GM19035 (cell line): ENCODE data around the gene DPCD.
A peak's percentile ranks its signal among the peaks of the same experiment; 100 is the strongest.

ENCODE experiments used
- ATAC-seq: cut with Tn5 transposase; IDR thresholded peaks from one replicate; pipeline ENCODE4 v1.9.1; 2021; ENCODE audit not compliant: unreplicated experiment

The DPCD gene

DNA sequence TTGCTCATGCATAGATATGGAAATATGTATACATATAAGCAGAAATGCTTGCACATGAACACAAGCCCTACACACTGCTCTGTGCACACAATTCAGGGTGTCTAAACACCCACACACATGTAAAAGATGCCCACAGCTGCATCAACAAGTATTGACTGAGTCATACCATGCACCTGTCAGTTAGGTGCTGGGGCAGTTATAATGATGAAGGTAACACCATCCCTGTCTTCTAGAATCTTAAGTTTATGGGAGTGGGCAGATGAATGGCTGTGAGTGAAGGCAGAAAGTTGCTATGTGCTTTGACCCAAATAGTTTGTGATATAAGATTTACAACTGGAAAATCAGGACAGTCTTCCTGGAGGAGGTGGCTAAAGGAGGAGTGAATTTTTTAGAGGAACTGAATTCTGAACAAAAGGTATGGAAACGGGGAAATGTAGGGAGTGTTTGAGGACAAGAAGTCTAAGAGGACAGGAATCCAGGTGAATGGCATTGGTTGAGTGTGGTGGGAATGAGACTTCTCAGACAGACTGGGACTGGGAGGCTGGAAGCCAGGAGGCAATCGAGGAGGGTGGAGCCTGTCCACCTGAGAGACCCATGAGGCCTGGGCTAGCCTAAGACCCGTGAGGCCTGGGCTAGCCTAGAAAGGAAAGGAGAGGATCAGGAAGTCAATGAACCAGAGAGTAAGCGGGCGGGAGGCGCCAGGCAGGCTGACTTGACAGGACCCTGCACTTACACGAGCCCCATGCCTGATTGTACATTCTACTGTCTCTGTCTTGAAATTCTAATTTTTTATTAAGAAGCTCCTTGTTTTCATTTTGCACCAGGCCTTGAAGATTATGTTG lies 20.7 kb upstream of the DPCD start:
- ATAC-seq = no peak

DNA sequence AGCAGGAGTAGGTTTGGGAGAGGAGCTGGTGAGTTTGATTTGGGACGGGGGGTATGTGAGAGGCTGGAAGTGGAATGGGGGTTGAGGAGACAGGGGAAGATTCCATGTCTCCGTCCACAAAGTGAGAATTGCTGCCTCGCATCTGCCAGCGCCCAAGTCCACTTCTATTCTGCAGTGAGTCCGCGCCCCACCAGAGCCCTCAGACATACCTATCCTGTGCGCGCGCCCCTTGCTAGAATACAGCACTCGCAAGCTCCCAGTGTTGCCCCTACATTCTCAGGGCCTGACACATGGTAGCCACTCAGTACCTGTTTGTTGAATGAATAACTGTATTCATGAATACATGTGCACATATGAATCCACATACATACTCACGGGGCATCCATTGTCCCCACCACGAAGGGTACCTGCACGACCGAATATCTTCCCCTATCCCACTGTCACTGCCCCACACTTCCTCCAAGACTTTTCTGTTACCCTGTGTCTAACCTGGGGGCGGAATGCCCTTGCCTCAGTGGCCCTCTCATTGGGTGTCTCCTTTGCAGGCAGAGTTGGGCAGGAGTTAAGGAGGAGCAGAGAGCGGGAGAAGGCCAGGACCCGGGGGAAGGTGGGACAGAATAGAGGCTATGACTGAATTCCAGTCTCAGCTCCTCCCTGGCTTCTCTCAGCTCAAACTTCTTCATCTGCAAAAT lies 19.9 kb upstream of the DPCD start:
- no peak for ATAC-seq

DNA sequence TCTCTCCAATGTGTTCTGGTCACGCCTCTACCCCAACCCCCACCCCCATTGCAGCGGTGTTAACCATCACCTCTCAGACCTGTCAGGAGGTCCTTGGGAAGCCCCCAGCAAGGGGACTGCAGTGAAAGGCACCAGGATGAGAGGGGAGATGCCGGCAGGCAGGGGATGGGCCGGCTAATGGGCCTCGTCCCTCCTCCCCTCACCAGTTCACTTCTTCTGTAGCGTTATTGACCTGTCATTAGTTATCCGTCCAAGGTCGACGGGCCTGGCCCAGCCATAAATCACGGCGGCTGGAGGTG lies 18.8 kb upstream of the DPCD start:
- no peak for ATAC-seq

DNA sequence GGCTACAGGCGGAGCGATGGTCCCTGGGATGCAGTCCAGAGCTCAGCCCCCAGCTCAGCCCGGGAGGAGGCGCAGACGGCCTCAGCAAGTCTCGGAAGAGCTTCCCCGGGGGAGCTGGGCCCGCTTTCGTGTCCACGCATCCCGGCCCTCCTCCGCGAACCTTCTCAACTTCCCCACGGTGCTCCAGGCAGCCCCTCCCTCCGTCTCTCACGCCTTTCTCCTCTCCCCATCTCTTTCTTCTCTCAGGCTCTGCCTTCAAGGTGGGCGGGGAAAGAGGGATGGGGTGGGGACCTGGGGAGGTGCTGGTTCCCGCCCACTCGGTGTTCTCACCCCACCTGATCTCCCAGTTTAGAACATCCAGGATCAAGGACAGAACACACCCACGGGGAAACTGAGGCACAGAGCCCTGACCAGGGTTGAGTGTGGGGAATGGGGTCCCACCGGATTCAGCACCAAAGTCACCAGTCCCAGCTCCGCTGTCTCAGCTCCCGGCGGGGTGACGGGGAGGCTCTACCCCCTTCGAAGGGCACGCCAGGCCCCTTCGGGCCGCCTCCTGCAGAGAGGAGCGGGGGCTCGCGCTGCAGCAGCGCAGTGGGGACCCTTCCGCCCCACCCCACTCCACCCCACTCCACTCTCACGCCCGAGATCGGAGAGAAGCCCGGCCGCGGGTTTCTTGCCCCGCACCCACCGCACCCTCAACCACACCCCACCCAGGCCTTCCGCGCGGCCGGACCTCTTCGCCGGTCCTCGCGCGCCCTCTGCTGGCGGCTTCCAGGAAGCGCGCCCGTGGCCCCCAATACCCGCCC lies 18.3 kb upstream of the DPCD start:
- peak; percentile 63 for ATAC-seq

DNA sequence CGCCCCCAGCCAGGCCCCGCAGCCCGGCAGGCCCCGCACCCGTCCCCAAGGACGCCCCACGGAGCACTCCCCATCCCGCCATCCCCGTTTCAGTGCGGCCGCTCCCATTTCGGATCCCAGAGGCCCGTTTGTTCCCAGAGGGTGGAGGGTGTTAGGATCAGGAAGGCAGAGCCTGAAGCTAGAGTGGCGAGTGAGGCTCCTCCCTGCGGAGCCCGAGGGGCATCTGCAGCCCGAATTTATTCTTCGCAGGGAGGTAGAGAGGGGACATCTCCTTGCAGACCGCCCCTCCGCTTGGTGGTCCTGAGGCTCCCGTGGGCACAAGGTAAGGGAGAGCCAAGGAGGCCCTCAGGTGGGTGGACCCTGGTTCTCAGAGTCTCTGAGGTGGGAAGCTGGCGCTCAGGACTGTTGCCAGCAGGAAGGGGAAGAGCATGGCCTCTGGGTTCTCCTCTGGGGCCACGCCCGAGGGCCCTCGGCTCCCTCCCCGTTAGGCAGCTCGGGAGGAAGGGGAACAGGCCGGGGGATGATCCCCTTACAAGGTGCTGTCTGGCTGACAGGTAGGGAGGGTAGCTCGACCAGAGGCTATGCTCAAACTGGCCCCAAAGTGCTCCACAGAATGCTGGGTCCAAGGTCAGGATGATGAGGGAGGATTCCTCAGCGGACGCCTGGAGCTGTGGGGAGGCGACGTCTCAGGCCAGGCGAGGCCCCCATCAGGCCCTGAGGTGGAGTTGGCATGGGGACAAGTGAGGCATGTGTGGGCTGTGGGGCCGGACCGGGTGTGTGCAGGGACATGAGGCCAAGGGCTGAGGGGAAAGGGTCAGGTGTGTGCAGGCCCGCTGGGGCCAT lies 17.5 kb upstream of the DPCD start:
- no peak for ATAC-seq

DNA sequence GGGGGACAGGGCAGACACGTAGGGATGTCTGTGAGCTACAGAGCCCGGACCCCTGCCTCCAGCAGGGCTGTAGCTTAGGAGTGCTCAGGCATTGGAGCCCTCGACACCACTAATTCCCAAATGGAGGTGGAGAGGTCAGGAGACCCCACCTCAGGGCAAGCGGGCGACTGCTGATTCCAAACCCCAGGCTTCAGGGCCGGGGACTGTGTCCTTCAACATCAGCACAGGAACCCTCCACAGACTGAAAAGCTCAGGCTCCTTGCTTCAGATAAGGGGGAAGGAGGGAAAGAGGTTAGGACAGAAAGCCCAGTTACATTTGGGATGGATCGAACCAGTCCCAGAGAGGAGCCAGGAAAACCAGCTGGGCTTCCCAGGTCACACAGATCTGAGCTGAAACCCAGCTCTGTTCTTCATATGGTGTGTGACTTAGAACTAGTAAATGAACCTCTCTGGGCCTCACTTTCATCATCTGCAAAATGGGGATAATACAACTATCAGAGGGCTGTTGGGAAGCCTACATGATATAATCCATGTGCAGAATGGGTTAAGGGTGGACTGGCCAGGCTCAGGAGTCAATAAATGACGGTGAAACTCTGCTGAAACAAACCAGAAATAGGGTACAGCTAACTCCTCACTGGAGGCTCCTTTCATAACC lies 16.7 kb upstream of the DPCD start:
- ATAC-seq = no peak

DNA sequence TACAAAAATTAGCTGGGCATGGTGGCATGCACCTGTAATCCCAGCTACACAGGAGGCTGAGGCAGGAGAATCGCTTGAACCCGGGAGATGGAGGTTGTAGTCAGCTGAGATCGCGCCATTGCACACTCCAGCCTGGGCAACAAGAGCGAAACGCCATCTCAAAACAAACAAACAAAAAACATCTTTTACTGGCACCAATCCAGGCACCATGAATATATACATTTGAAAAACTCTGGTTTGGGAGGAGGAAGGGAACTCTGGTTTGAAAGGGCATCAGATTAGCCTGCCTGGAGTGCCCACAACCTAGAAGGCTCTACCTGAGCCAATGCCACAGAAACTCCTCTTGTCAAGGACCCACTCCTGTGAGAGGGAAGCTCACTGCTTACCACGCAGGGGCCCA lies 16.0 kb upstream of the DPCD start:
- no peak for ATAC-seq

DNA sequence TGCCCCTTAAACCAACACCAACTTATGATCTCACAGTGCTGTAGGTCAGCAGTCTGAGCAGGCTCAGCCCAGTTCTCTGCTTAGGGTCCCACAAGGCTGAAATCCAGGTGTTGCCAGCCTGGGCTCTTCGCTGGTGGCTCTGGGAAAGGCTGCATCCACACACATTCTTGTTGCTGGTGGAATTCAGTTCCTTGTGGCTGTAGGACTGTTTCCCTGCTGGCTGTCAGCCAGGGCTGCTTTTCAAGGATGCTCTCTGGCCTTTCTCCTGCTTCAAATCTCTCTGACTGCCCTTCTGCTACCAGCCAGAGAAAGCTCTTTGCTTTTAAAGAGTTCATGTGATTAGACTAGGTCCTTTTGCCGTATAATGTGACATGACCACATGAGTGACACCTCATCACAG lies 15.3 kb upstream of the DPCD start:
- no peak for ATAC-seq

DNA sequence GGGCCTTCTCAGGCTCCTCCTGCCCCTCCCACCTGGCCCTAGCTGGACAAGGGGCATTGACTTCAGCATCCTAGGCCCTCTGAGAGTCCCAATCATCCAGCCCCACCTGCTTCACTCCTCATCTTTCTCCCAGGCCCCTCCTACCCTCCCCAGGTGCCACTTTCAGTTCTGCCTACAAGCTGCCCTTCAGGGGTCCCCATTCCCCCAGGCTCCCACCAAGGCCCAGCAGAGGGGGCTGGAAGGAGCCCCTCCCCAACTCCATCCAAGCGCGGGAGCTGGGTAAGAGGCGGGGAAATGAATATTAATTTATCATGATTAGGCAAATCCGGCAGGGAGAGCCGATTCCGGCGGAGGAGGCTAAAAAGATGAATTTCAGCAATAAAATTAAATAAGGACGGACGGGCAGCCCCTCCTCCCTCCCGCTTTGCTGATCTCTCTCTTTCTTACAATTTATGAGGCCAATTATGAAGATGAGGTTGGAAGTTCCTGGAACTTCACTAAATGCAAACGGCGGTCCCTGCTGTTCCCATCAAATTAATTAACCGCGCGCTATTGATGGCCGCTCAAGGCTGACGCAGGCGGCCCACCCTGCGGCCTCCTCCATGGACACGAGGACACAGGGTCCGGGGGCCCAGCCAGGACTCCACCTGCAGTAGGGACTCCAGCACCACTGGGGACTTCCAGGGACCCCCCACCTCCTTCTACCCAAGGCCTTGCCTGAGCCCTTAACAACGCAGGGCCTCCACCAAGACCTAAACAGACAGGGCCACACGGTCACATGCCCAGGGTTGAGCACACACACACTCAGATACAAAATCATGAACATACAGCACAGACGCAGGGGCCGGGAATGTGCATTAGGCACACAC lies 14.0 kb upstream of the DPCD start:
- ATAC-seq = no peak

DNA sequence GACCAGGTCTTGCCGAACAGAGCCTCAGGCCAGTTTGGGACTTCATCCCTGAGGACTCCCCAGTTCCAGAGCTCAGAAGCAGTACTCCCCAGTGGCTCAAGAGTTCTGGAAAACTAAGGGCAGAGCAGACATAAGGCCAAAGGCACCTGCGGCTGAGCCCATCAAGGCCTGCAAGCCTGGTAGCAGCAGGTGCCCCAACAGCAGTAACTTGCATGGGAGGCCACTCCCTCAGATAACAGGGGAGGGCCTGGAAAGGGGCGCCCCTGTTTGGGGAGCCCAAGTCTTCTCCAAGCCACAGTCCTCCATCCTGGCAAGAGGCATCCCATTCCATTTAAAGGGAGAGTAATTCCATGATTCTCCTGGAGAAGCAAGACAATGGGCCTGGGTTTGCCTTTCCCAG lies 13.0 kb upstream of the DPCD start:
- no peak for ATAC-seq

DNA sequence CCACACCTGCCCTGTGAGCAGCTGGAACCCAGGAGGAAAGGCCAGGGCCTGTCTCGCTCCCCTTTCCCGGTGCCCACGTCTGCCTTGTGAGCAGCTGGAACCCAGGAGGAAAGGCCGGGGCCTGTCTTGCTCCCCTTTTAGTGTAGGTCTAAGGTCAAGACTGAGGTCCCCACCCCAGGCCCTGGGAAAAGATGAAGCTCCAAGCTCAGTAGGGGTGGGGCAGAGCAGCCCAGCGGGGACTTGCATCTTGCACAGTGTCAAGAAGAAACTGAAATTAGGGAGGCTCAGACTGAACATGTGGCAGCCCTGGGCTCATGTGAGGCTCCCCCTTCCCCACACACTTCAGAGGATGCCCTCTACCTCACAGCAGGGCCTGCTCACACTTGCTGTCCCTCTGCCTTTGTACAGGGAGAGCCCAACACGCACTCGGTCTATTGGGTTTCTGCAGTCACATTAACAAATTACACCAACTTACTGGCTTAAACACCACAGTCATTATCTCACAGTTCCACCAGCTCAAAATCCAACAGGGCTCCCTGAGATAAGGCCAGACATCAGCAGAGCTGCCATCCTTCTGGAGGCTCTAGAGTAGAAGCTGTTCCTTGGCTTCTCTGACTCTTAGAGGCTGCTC lies 12.4 kb upstream of the DPCD start:
- ATAC-seq = no peak

DNA sequence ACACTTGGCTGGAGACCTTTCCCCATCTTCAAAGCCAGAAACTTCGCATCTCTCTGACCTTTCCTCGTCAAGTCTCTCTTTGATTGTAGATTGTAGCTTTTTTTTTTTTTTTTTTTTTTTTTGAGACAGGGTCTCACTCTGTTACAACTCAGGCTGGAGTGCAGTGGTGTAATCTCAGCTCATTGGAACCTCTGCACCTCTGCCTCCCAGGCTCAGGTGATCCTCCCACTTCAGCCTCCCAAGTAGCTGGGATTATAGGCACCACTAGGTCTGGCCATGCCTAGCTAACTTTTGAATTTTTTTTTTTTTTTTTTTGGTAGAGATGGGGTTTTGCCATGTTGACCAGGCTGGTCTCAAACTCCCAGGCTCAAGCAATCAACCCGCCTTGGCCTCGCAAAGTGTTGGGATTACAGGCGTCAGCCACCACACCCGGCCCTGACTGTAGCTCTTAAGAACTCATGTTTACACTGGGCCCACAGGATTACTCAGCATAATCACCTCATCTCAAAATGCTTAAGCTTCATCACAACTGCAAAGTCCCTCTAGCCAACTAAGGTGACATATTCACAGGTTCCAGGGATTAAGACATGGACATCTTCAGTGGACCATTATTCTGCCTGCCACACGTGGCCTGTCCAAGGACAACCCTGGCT lies 11.8 kb upstream of the DPCD start:
- no peak for ATAC-seq

DNA sequence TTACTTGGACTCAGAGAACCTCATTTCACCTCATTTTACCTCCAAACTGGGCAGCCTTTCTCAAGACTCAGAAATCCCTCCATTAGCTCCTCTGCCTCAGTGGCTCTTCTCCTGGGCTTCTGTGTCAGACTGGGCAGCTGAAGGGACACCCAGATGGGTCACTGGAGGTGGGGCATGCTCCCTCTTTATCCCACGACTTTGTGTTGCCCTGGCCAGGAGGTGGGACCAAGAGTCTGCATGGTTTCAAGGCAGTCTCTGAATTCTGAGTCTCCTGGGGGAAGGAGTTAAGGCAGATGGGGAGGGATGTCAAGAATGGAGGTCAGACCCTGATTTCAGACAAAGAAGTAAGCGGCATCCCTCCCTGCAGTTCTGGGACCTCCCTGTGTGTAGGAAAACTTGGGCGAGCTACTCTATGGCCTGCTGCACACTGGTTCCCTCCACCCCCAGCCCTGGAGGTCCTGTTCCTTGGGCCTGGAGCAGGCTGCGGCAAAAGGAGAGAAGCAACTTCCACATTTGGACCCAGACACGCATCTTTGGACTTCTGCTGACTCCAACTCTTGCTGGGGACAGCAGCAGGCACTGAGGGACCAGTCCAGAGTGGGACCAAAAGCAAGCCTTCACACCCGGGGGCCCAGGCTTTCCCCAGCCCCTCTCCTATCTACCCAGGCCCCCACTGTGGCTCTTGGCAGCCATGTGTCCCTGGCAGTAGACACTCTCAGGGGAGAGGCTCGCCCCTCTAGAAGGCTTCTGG lies 10.8 kb upstream of the DPCD start:
- ATAC-seq = no peak

DNA sequence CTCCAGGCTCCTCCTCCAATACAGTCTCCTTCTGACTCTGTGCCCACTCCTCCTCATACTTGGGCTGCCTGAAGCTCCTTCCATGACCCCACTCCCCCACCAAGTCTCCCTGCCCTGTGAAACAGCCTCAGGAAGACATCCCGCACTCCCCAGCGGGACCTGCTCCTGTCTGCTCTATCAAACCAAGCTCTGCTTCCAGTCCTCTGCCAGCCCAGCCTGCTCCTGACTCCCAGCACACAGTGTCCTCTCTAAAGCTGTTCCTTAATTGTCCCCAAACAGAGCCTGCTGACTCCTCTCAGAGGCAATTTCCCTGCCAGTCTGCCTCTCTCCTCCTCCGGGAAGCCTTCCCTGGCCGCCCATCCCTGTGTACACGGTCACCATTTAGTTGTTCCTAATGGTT lies 9.9 kb upstream of the DPCD start:
- ATAC-seq = no peak

DNA sequence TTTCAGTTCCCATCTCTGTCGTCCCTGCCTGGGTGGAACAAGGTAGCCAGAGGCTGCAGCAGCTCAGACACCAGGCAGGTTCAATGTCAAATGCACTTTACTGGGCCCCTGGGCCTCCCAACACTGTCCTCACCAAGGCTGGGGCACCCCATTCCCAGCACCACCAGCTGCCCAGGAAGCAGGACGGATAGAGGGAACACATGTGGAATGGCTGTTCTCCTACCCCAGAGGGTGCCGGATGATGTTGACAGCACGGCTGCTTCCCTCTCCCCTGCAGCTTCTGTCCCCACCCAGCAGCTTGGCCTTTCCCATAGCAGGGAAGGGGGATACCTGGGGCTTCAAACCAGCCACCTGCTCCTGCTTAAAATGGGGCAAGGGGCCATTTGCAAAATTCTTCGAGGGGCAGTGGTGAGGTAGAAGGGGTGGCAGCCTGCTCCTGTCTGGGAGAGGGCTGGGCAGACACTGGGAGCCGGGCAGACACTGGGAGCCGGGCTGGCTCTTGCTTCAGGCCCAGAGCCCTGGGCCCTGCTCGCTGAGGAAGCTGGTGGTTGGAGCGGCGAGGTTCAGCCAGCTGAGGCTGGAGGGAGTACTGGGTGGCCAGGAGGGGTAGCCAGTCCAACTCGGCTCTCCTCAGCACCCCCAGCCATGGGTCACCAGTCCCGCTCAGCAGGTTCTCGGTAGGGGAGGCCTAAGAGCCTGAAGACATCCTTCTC lies 9.2 kb upstream of the DPCD start:
- no peak for ATAC-seq

DNA sequence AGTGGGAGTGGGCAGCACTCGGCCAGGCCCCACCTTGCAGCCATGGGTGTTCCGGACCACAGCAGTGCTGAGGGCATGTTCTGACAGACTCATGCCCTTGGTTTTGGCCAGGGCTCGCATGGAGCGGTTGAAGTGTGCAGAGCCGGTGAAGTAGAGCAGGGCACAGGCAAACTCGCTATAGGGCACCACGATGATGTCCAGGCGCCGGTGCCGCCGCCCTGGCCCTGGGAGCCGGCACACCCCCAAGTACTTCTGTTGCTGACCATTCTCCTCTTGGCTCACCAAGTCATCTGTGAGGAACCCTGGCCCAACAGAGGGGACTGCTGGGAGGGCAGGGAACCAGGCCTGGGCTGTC lies 8.6 kb upstream of the DPCD start:
- ATAC-seq = no peak
